Activated T-cell treated with anti-CD3 and anti-CD28 coated beads, Interleukin-2, amount 50 U/mL, for 72 hours (primary cell): ENCODE data around the gene FEZF2. TPM values are rescaled to one million over a fixed set of nuclear protein-coding genes. Genes with fewer than 3 reads are reported as not detected.

Experiments
- ATAC-seq, 2 donors: fragments of 150-1000 bp; cut with Tn5 transposase; replicated peaks in 1 of 2; 2 replicates each; pipeline ENCODE4 v1.10.0; 2021; ENCODE audit warnings: moderate library complexity in 2 of 2, mild to moderate bottlenecking in 1 of 2
- DNase-seq, 2 donors: peaks; one replicate each; pipeline ENCODE4 v3.0.0; 2021 to 2022; ENCODE audit warnings: mixed read lengths in 1 of 2
- H3K27ac Mint-ChIP-seq: one replicate; pipeline ENCODE4 v1.8.0; 2022; ENCODE audit warnings: mild to moderate bottlenecking, moderate library complexity, mixed read lengths
- H3K27me3 Mint-ChIP-seq: one replicate; pipeline ENCODE4 v1.8.0; 2022; ENCODE audit warnings: low read depth, mixed read lengths
- H3K36me3 Mint-ChIP-seq, 2 donors: one replicate each; pipeline ENCODE4 v1.8.0; 2022; ENCODE audit warnings: mixed read lengths in 2 of 2, mild to moderate bottlenecking in 1 of 2; ENCODE audit not compliant: insufficient read depth in 2 of 2
- H3K4me1 Mint-ChIP-seq: one replicate; pipeline ENCODE4 v1.8.0; 2022; ENCODE audit warnings: low read depth, mixed read lengths
- H3K4me3 Mint-ChIP-seq, 2 donors: one replicate each; pipeline ENCODE4 v1.8.0; 2022; ENCODE audit warnings: mild to moderate bottlenecking in 2 of 2, mixed read lengths in 2 of 2, moderate library complexity in 2 of 2
- H3K9me3 Mint-ChIP-seq, 2 donors: one replicate each; pipeline ENCODE4 v1.8.0; 2022; ENCODE audit warnings: mixed read lengths in 2 of 2
- total RNA-seq, 2 donors: library from RNA; stranded (reverse); gene quantifications; one replicate each; pipeline ENCODE4 v1.2.3, GENCODE V29; 2022

FEZF2 gene
- total RNA-seq, 2 donors from 2014 or later = not detected

- no peak for ATAC-seq
Observed at GRCh38 chr3:62370112-62370857, 3.1 kb downstream of the FEZF2 start.

GRCh38 chr3:62369476-62369743 is 3.9 kb downstream of the FEZF2 start:
- Mint-ChIP-seq H3K9me3 (no peaks in the 10 kb centered on the region), H3K27ac (peak overlapping the region; percentile 58)
- no peak for ATAC-seq

More at GRCh38 chr3:62370112-62370857, 3.1 kb downstream of the FEZF2 start:
- Mint-ChIP-seq H3K36me3 (no peaks in the 10 kb centered on the region), H3K27ac (no peak overlapping the region), H3K4me3 (no peak overlapping the region), H3K4me1 (peaks cover 9% of the 10 kb centered on the region), H3K9me3 (no peaks in the 10 kb centered on the region), H3K27me3 (peaks cover 78% of the 10 kb centered on the region)
- DNase-seq = no peak

GRCh38 chr3:62368705-62369475 is 4.5 kb downstream of the FEZF2 start:
- Mint-ChIP-seq H3K9me3 (no peaks in the 10 kb centered on the region), H3K36me3 (no peaks in the 10 kb centered on the region), H3K4me1 (peaks cover 3% of the 10 kb centered on the region), H3K4me3 (peak overlapping the region; percentile 11 to 33), H3K27me3 (peaks cover 69% of the 10 kb centered on the region), H3K27ac (no peak overlapping the region)
- ATAC-seq = no peak
- peak in 1 of 2 donors; percentile 27 for DNase-seq

More at GRCh38 chr3:62369476-62369743, 3.9 kb downstream of the FEZF2 start:
- DNase-seq = no peak
- peaks cover 74% of the 10 kb centered on the region for H3K27me3 Mint-ChIP-seq
- H3K36me3 Mint-ChIP-seq = no peaks in the 10 kb centered on the region
- H3K4me1 Mint-ChIP-seq = peaks cover 8% of the 10 kb centered on the region
- H3K4me3 Mint-ChIP-seq = no peak overlapping the region

DNA sequence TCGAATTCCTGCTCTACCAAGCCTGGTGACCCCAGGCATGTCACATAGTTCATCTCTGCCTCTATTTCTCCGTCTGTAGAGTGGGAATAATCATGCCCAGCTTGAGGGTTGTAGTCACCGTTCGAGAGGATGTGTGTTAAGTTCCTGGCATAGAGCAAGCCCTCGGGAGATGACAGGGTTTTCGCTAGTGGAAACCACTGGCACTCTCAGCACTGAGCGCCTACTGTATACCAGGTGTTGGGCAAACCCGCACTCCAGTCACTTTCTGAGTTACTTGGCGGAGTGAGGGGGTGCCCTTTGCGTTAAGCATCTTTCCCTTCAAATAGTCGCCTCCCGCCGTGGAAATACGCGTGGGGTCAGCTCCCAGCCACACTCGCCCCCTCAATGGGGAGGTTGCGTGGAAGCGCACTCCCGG is 5.1 kb downstream of the FEZF2 start:
- Mint-ChIP-seq H3K36me3 (no peaks in the 10 kb centered on the region), H3K4me1 (no peaks in the 10 kb centered on the region), H3K27ac (no peak overlapping the region), H3K9me3 (no peaks in the 10 kb centered on the region), H3K4me3 (peak overlapping the region; percentile 11 to 33), H3K27me3 (peaks cover 66% of the 10 kb centered on the region)
- DNase-seq = no peak
- ATAC-seq = no peak

- no peak overlapping the region for H3K4me3 Mint-ChIP-seq
- H3K27me3 Mint-ChIP-seq = peaks cover 66% of the 10 kb centered on the region
- H3K9me3 Mint-ChIP-seq = no peaks in the 10 kb centered on the region
- DNase-seq = no peak
- H3K27ac Mint-ChIP-seq = no peak overlapping the region
- H3K4me1 Mint-ChIP-seq = no peaks in the 10 kb centered on the region
- no peaks in the 10 kb centered on the region for H3K36me3 Mint-ChIP-seq
- ATAC-seq = no peak
Observed at GRCh38 chr3:62367763-62368195, 5.6 kb downstream of the FEZF2 start.

GRCh38 chr3:62366126-62366484 is 7.2 kb downstream of the FEZF2 start:
- no peak overlapping the region for H3K4me3 Mint-ChIP-seq
- no peaks in the 10 kb centered on the region for H3K36me3 Mint-ChIP-seq
- no peaks in the 10 kb centered on the region for H3K9me3 Mint-ChIP-seq
- H3K27ac Mint-ChIP-seq = no peak overlapping the region
- no peak for DNase-seq
- no peaks in the 10 kb centered on the region for H3K4me1 Mint-ChIP-seq
- ATAC-seq = no peak
- peaks cover 61% of the 10 kb centered on the region for H3K27me3 Mint-ChIP-seq

DNA sequence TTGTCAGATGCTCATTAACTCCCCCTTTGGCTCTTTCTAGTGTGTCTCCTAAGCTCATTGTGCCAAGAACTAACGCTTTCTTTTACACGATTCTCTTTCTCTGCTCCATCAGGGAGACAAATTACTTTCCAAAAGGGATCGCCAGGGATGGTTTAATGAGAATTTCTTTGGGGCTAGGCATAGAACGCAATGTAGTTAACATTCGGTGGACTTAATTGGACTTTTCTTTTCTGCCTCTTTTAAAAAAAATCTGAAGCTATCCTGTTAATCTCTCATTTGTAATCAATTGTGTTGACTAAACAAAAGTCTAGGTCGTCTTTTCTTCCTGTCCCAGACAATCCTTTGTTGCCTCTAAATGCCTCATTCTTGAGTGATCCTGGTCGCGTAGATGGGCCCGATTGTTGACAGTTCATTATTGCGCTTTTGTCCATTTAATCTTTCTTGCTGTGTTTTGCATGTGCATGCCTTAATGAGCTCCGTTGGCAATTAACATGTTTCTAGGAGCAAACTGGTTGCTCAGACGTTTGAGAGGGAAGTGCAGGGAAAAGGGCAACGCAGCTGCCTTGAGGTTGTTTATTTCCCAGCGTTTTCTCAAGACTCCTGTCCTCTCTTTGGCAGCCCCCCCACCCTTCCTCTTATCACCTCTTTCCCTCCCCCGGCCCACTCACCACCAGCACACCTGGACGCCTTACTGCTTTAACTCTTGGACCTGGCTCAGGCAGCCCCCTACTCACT is 7.8 kb downstream of the FEZF2 start:
- H3K27ac Mint-ChIP-seq = no peak overlapping the region
- H3K27me3 Mint-ChIP-seq = peaks cover 55% of the 10 kb centered on the region
- no peak overlapping the region for H3K4me3 Mint-ChIP-seq
- H3K9me3 Mint-ChIP-seq = no peaks in the 10 kb centered on the region
- no peaks in the 10 kb centered on the region for H3K36me3 Mint-ChIP-seq
- no peaks in the 10 kb centered on the region for H3K4me1 Mint-ChIP-seq
- ATAC-seq (no peak), DNase-seq (no peak)

DNA sequence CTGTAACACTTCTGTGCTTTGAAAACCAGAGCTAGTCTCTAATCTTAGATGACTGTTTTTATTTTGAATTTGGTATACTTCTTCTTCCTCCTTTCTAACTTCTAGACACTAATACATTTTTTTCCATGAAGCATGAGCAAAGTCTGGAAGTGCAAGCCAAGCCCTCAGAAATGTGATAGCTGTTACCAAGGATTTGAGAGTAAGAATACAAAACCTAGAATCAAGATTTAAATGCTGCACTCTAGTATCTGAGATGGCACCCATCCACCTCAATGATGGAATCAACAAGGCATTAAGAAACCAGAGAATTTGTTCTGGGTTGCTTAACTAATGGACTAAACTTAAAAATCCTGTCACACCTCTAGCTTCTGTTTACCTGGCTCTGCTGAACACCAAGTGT is 9.2 kb downstream of the FEZF2 start:
- DNase-seq (no peak), ATAC-seq (no peak)
- Mint-ChIP-seq H3K27ac (no peak overlapping the region), H3K4me3 (no peak overlapping the region), H3K27me3 (peaks cover 42% of the 10 kb centered on the region), H3K4me1 (no peaks in the 10 kb centered on the region), H3K9me3 (no peaks in the 10 kb centered on the region), H3K36me3 (no peaks in the 10 kb centered on the region)

DNA sequence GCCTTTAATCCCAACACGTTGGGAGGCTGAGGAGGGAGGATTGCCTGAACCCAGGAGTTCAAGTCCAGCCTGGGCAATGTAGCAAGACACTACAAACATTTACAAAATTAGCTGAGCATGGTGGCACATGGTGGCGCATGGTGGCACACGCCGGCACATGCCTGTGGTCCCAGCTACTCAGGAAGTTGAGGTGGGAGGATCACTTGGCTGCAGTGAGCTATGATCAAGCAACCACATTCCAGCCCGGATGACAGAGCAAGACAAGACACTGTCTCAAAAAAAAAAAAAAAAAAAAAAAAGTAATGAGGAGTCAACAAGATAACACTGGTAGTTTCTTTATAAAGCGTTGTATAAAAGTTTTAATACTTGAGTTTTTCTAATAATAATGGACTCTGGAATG is 10.1 kb downstream of the FEZF2 start:
- Mint-ChIP-seq H3K27ac (no peak overlapping the region), H3K4me3 (no peak overlapping the region), H3K9me3 (no peaks in the 10 kb centered on the region), H3K27me3 (peaks cover 35% of the 10 kb centered on the region), H3K4me1 (no peaks in the 10 kb centered on the region), H3K36me3 (no peaks in the 10 kb centered on the region)
- ATAC-seq (no peak), DNase-seq (no peak)

DNA sequence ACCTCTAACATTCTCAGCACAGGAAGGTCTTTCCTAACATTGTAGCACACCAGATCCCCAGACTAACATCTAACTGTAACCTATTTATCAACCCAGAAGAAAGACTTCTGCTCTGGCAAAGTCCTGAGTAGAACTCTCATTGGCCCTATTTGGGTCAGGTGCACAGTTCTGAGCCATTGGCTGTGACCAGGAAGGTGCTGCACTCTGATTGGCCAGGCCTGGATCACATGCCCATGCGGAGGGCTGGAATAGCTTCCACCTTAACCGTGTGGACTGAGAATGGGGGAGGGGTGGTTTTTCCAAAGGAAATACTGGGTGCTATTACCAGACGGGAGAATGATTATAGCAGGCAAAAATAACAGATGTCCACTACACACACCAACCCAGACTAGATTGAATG is 11.5 kb downstream of the FEZF2 start:
- DNase-seq = no peak
- H3K27ac Mint-ChIP-seq = no peak overlapping the region
- ATAC-seq = no peak
- peaks cover 20% of the 10 kb centered on the region for H3K27me3 Mint-ChIP-seq
- no peak overlapping the region for H3K4me3 Mint-ChIP-seq
- H3K36me3 Mint-ChIP-seq = no peaks in the 10 kb centered on the region
- H3K4me1 Mint-ChIP-seq = no peaks in the 10 kb centered on the region
- no peaks in the 10 kb centered on the region for H3K9me3 Mint-ChIP-seq

- no peaks in the 10 kb centered on the region for H3K9me3 Mint-ChIP-seq
- no peak overlapping the region for H3K27ac Mint-ChIP-seq
- no peak for ATAC-seq
- peaks cover 14% of the 10 kb centered on the region for H3K27me3 Mint-ChIP-seq
- H3K36me3 Mint-ChIP-seq = no peaks in the 10 kb centered on the region
- no peak overlapping the region for H3K4me3 Mint-ChIP-seq
- no peak for DNase-seq
- H3K4me1 Mint-ChIP-seq = no peaks in the 10 kb centered on the region
Observed at GRCh38 chr3:62361261-62361660, 12.1 kb downstream of the FEZF2 start.

GRCh38 chr3:62359531-62359930 is 13.8 kb downstream of the FEZF2 start:
- Mint-ChIP-seq H3K36me3 (no peaks in the 10 kb centered on the region), H3K4me3 (no peak overlapping the region), H3K4me1 (no peaks in the 10 kb centered on the region)

GRCh38 chr3:62356356-62356755 is 17.0 kb downstream of the FEZF2 start:
- ATAC-seq = no peak
- Mint-ChIP-seq H3K9me3 (no peaks in the 10 kb centered on the region), H3K27me3 (peaks cover 6% of the 10 kb centered on the region), H3K36me3 (no peaks in the 10 kb centered on the region), H3K4me1 (no peaks in the 10 kb centered on the region), H3K4me3 (no peak overlapping the region), H3K27ac (no peak overlapping the region)
- no peak for DNase-seq

More at GRCh38 chr3:62359531-62359930, 13.8 kb downstream of the FEZF2 start:
- Mint-ChIP-seq H3K9me3 (no peaks in the 10 kb centered on the region), H3K27me3 (no peaks in the 10 kb centered on the region), H3K27ac (no peak overlapping the region)
- no peak for ATAC-seq
- no peak for DNase-seq
